Smooth muscle cell (in vitro differentiated cells): ENCODE data around the gene LIMS2. TPM values are rescaled to one million over a fixed set of nuclear protein-coding genes. Genes with fewer than 3 reads are reported as not detected.

Experiments
- DNase-seq: peaks from one replicate; lab custom pipeline; 2025; ENCODE audit not compliant: unreplicated experiment; lab: John Stamatoyannopoulos, UW
- H2AFZ ChIP-seq: fragments of 200-600 bp; sonication (generic); 2 replicates; pipeline ENCODE4 v1.6.0; 2016; ENCODE audit warnings: antibody characterized with exemption, low read depth, mild to moderate bottlenecking
- H3F3A ChIP-seq: fragments of 200-600 bp; sonication (generic); 2 replicates; pipeline ENCODE4 v1.6.0; 2017; ENCODE audit warnings: antibody characterized with exemption, low read depth
- H3K27ac ChIP-seq: fragments of 200-600 bp; sonication (generic); 2 replicates; pipeline ENCODE4 v1.5.1; 2016; ENCODE audit warnings: low read depth, mild to moderate bottlenecking
- H3K27me3 ChIP-seq: fragments of 200-600 bp; sonication (generic); 2 replicates; pipeline ENCODE4 v1.6.1; 2016; ENCODE audit warnings: low read depth, mild to moderate bottlenecking
- H3K36me3 ChIP-seq: fragments of 200-600 bp; sonication (generic); 2 replicates; pipeline ENCODE4 v1.5.1; 2016; ENCODE audit warnings: low read depth
- H3K4me1 ChIP-seq: fragments of 200-600 bp; sonication (generic); 2 replicates; pipeline ENCODE4 v1.5.1; 2016; ENCODE audit warnings: low read depth
- H3K4me2 ChIP-seq: fragments of 200-600 bp; sonication (generic); 2 replicates; pipeline ENCODE4 v1.6.0; 2016; ENCODE audit warnings: mild to moderate bottlenecking
- H3K4me3 ChIP-seq: fragments of 200-600 bp; sonication (generic); 2 replicates; pipeline ENCODE4 v1.5.1; 2016; ENCODE audit warnings: mild to moderate bottlenecking
- H3K79me2 ChIP-seq: fragments of 200-600 bp; sonication (generic); 2 replicates; pipeline ENCODE4 v1.6.0; 2016; ENCODE audit warnings: low read depth, mild to moderate bottlenecking
- H3K9ac ChIP-seq: fragments of 200-600 bp; sonication (generic); 2 replicates; pipeline ENCODE4 v1.6.0; 2016; ENCODE audit warnings: low read depth
- H3K9me3 ChIP-seq: fragments of 200-600 bp; sonication (generic); replicated peaks from 2 replicates; pipeline ENCODE4 v1.5.1; 2016; ENCODE audit warnings: low read depth
- H4K20me1 ChIP-seq: fragments of 200-600 bp; sonication (generic); 2 replicates; pipeline ENCODE4 v1.6.0; 2016; ENCODE audit warnings: low read depth
- WGBS: methylation state at CpG from one replicate; pipeline ENCODE4 v1.1.7; 2016; ENCODE audit warnings: low lambda C conversion rate; 5-methylcytosine and 5-hydroxymethylcytosine counted together
- polyA plus RNA-seq: library from polyadenylated mRNA; unstranded; fragments of >200 nt; fragmentation: Nextera tagmentation; extraction: Ambion mirVana; gene quantifications from 2 replicates; pipeline ENCODE4 v1.2.1, GENCODE V29; 2016
- total RNA-seq: library from RNA; depleted of rRNA; stranded (reverse); fragments of >200 nt; gene quantifications from 2 replicates; pipeline ENCODE4 v1.2.3, GENCODE V29; 2014
- TF ChIP-seq, protein P1 (sequence below): fragments of 200-600 bp; sonication (generic); IDR thresholded peaks from 2 replicates; pipeline ENCODE4 v1.5.1; 2017; ENCODE audit warnings: borderline replicate concordance, mild to moderate bottlenecking, antibody characterized with exemption; ENCODE audit not compliant: insufficient read depth, poor library complexity, severe bottlenecking

The LIMS2 gene
- total and polyA plus RNA-seq, 2 experiments from 2014 or later = 8.4 to 22.3 TPM

GRCh38 chr2:127637725-127638252 lies 37.5 kb downstream of the LIMS2 start:
- no peaks in the 10 kb centered on the region for H3K27me3 ChIP-seq
- H3K4me2 ChIP-seq = peak overlapping the region; percentile 75
- no peak overlapping the region for H3K4me3 ChIP-seq
- H2AFZ ChIP-seq = peak overlapping the region; percentile 12
- H3K79me2 ChIP-seq = no peaks in the 10 kb centered on the region
- no peaks in the 10 kb centered on the region for H3K9me3 ChIP-seq
- H3K36me3 ChIP-seq = no peaks in the 10 kb centered on the region
- H3F3A ChIP-seq = no peaks in the 10 kb centered on the region
- H4K20me1 ChIP-seq = no peaks in the 10 kb centered on the region
- H3K9ac ChIP-seq = peak overlapping the region; percentile 55
- peaks cover 12% of the 10 kb centered on the region for H3K4me1 ChIP-seq
- TF ChIP-seq, protein P1, sequence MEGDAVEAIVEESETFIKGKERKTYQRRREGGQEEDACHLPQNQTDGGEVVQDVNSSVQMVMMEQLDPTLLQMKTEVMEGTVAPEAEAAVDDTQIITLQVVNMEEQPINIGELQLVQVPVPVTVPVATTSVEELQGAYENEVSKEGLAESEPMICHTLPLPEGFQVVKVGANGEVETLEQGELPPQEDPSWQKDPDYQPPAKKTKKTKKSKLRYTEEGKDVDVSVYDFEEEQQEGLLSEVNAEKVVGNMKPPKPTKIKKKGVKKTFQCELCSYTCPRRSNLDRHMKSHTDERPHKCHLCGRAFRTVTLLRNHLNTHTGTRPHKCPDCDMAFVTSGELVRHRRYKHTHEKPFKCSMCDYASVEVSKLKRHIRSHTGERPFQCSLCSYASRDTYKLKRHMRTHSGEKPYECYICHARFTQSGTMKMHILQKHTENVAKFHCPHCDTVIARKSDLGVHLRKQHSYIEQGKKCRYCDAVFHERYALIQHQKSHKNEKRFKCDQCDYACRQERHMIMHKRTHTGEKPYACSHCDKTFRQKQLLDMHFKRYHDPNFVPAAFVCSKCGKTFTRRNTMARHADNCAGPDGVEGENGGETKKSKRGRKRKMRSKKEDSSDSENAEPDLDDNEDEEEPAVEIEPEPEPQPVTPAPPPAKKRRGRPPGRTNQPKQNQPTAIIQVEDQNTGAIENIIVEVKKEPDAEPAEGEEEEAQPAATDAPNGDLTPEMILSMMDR = no peak
- H3K27ac ChIP-seq = peak overlapping the region; percentile 67
- no peak for DNase-seq
- whole genome bisulfite sequencing = 21% methylated on average over 8 of the region's 8 CpGs

DNA sequence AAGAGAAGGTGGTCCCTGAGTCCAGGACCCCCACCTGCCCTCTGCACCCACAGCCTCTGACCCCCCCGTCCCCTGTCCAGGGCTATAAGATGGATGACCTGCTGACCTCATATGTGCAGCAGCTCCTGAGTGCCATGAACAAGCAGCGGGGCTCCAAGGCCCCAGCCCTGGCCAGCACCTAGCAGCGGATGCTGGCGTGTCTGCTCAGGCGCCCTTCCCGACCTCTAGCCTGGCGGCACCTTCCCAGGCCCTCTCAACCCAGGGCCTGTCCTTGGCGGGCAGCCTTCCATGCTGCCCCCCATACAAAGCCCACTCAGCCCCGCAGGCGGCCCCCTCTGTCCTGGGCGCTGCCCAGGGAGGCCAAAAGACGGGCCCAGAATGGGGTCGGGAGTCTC lies 38.1 kb downstream of the LIMS2 start:
- Histone ChIP-seq H3K4me1 (peaks cover 12% of the 10 kb centered on the region), H3F3A (no peaks in the 10 kb centered on the region), H3K27ac (peak overlapping the region; percentile 67), H3K9me3 (no peaks in the 10 kb centered on the region), H3K36me3 (no peaks in the 10 kb centered on the region), H3K79me2 (no peaks in the 10 kb centered on the region), H4K20me1 (no peaks in the 10 kb centered on the region), H3K4me3 (no peak overlapping the region), H3K9ac (no peak overlapping the region), H2AFZ (no peak overlapping the region), H3K27me3 (no peaks in the 10 kb centered on the region), H3K4me2 (peak overlapping the region; percentile 75)
- DNase-seq = no peak
- WGBS = 78% methylated on average over 13 of the region's 13 CpGs
- TF ChIP-seq, protein P1 = no peak

GRCh38 chr2:127636248-127637235 lies 38.8 kb downstream of the LIMS2 start:
- WGBS = 95% methylated on average over 32 of the region's 33 CpGs
- no peak overlapping the region for H2AFZ ChIP-seq
- H3K9ac ChIP-seq = no peak overlapping the region
- no peak for DNase-seq
- H3K79me2 ChIP-seq = no peaks in the 10 kb centered on the region
- no peak overlapping the region for H3K4me3 ChIP-seq
- no peaks in the 10 kb centered on the region for H3K9me3 ChIP-seq
- H3K4me2 ChIP-seq = no peak overlapping the region
- H3K4me1 ChIP-seq = peaks cover 12% of the 10 kb centered on the region
- no peaks in the 10 kb centered on the region for H3K36me3 ChIP-seq
- H3K27me3 ChIP-seq = no peaks in the 10 kb centered on the region
- TF ChIP-seq, protein P1 = no peak
- H4K20me1 ChIP-seq = no peaks in the 10 kb centered on the region
- H3K27ac ChIP-seq = no peak overlapping the region
- no peaks in the 10 kb centered on the region for H3F3A ChIP-seq
